Effector memory CD8-positive, alpha-beta T cell (primary cell): ENCODE measurements around the gene DCDC1.
A peak's percentile ranks its signal among the peaks of the same experiment; 100 is the strongest.
"Not testable (repeated sequence)": the region's sequence is repeated elsewhere in the genome, so short reads cannot be mapped to it uniquely, and the experiment has no call there.

Experiments used
- ATAC-seq: fragments of 150-1000 bp; cut with Tn5 transposase; replicated peaks from 2 replicates; pipeline ENCODE4 v1.10.0; 2021; ENCODE audit warnings: mild to moderate bottlenecking, moderate library complexity
- DNase-seq, 3 experiments: peaks; one replicate each; pipeline ENCODE4 v3.0.0; 2021
- H3K27ac Mint-ChIP-seq, 2 donors: one replicate each; pipeline ENCODE4 v1.8.0; 2022; ENCODE audit warnings: mild to moderate bottlenecking in 2 of 2, mixed read lengths in 2 of 2, moderate library complexity in 2 of 2
- H3K27me3 Mint-ChIP-seq, 2 donors: one replicate each; pipeline ENCODE4 v1.8.0; 2022; ENCODE audit warnings: mixed read lengths in 2 of 2
- H3K36me3 Mint-ChIP-seq: one replicate; pipeline ENCODE4 v1.8.0; 2022; ENCODE audit warnings: mild to moderate bottlenecking, moderate library complexity, mixed read lengths; ENCODE audit not compliant: insufficient read depth
- H3K4me1 Mint-ChIP-seq, 2 donors: one replicate each; pipeline ENCODE4 v1.8.0; 2022; ENCODE audit warnings: low read depth in 2 of 2, mixed read lengths in 2 of 2
- H3K4me3 Mint-ChIP-seq, 2 donors: one replicate each; pipeline ENCODE4 v1.8.0; 2022; ENCODE audit warnings: mild to moderate bottlenecking in 2 of 2, mixed read lengths in 2 of 2, moderate library complexity in 2 of 2
- H3K9me3 Mint-ChIP-seq, 2 donors: one replicate each; pipeline ENCODE4 v1.8.0; 2022; ENCODE audit warnings: mixed read lengths in 2 of 2

Gene DCDC1

DNA sequence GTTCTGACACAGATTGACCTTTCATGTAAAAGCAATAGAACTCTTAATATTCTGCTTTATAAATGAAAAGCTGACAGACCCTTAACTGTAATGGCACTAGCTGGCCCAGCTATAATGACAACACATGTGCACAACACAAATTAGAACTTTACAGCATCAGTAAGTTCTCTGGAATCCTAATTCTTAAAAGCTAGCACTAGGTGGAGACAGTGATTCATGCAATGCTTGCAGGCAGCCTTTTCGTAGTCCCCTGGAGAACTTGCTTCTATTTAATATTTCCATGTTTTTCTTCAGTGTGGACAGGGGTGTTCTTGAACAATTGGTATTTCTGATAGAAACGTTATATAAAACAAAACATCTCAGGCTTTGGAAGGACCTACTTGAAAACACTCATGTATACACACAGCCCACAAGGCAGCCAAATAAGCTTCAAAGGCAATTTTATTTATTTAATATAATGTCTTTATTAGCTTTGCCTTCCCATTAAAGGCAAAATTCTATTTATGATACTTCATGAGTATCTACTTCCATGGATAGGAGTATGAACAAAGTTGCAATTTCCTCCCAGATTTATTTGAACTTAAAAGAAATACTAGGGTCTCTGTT is 409.0 kb downstream of the DCDC1 start:
- no peak overlapping the region for H3K27ac Mint-ChIP-seq
- no peaks in the 10 kb centered on the region for H3K36me3 Mint-ChIP-seq
- H3K4me1 Mint-ChIP-seq, result no peaks in the 10 kb centered on the region
- no peaks in the 10 kb centered on the region for H3K27me3 Mint-ChIP-seq
- H3K4me3 Mint-ChIP-seq, result no peak overlapping the region
- DNase-seq, result no peak
- ATAC-seq, result no peak
- peaks cover 7 to 8% of the 10 kb centered on the region in 2 donors for H3K9me3 Mint-ChIP-seq

DNA sequence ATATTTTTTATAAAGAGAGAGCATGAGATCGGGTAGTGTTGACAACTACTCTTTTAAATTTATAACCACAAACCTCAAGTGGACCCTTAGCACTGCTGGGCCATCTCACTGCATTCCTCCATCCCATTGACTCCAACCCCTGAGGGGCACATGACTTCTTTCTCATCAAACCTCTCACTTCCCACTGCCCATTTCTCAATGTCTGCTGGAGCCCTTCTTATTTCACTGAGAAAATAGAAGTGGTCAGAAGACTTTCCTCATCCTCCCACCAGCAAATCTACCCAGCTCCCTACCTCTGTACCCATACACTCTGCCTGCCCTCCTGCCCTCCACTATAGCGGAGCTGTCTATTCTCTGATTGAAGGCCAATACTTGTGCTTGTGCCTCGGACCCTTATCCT is 412.8 kb downstream of the DCDC1 start:
- no peak for DNase-seq
- ATAC-seq, result no peak
- Mint-ChIP-seq H3K9me3 (peaks cover 8 to 9% of the 10 kb centered on the region in 2 donors), H3K27ac (no peak overlapping the region), H3K4me1 (no peaks in the 10 kb centered on the region), H3K4me3 (no peak overlapping the region), H3K36me3 (no peaks in the 10 kb centered on the region), H3K27me3 (no peaks in the 10 kb centered on the region)

DNA sequence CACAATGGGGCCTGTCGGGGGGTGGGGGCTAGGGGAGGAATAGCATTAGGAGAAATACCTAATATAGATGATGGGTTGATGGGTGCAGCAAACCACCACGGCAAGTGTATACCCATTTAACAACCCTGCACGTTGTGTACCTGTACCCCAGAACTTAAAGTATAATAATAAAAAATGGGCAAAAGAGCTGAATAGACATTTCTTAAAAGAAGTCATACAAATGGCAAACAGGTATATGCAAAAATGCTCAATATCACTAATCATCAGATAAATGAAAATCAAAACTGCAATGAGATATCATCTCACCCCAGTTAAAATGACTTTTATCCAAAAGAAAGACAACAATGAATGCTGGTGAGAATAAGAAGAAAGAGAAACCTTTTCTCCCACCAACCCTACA is 419.7 kb downstream of the DCDC1 start:
- no peaks in the 10 kb centered on the region for H3K4me1 Mint-ChIP-seq
- DNase-seq (no peak), ATAC-seq (no peak)
- no peak overlapping the region for H3K4me3 Mint-ChIP-seq
- no peak overlapping the region for H3K27ac Mint-ChIP-seq
- H3K9me3 Mint-ChIP-seq, result peaks cover 0 to 2% of the 10 kb centered on the region in 2 donors
- no peaks in the 10 kb centered on the region for H3K27me3 Mint-ChIP-seq
- H3K36me3 Mint-ChIP-seq, result peaks cover 4% of the 10 kb centered on the region

DNA sequence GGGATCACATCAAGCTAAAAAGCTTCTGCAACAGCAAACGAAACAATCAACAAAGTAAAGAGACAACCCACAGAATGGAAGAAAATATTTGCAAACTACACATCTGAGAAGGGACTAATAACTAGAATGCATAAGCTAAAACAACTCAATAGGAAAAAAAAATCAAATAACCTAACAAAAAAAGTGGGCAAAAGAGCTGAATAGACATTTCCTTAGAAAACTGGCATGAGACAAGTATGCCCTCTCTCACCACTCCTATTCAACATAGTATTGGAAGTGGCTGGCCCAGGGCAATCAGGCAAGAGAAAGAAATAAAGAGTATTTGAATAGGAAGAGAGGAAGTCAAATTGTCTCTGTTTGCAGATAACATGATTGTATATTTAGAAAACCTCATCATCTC is 421.8 kb downstream of the DCDC1 start:
- ATAC-seq, DNase-seq, H3K27ac Mint-ChIP-seq, H3K4me3 Mint-ChIP-seq, H3K9me3 Mint-ChIP-seq, H3K27me3 Mint-ChIP-seq, H3K36me3 Mint-ChIP-seq, H3K4me1 Mint-ChIP-seq: not testable (repeated sequence)

DNA sequence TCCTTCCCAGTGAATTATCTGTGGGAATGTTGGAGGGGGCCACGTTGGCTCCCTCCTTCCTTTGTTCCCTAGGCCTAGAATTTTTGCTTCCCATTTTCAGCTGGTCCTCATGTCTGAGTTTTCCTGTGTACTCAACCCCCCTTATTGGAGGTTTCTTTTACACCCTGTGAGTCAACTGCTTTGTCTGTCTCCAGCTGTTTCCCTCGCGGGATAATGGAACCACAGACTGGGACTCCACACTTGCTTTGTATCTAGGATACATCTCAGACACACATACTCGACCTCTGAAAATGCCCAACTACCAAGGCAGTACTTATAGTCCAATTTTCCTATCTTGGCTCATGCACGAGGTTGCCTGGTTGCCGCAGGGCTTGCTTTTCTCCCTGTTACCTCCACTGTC is 430.7 kb downstream of the DCDC1 start:
- ATAC-seq (no peak), DNase-seq (no peak)
- H3K27me3 Mint-ChIP-seq, result no peaks in the 10 kb centered on the region
- H3K36me3 Mint-ChIP-seq, result no peaks in the 10 kb centered on the region
- no peak overlapping the region for H3K27ac Mint-ChIP-seq
- no peaks in the 10 kb centered on the region for H3K4me1 Mint-ChIP-seq
- H3K4me3 Mint-ChIP-seq, result no peak overlapping the region
- H3K9me3 Mint-ChIP-seq, result peaks cover 0 to 8% of the 10 kb centered on the region in 2 donors

DNA sequence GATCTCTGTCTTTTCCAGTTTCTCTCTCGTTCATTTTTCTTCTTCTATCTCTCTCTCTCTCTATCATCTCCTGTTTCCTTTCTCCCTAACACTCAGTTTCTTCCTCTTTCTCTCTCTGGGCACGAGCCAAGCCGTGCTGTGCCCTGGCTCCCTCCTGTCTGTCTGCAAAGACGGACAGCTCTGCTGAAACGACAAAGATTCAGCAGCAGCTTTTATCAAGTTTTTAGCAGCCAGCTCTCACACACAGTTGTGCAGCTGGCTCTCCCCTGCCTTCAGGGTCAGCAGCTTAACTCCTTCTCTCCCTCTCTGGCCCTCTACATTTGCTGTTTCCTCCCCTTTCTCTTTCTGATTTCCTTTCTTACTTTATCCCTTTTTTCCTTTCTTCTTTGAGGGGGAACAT is 431.4 kb downstream of the DCDC1 start:
- Mint-ChIP-seq H3K36me3 (no peaks in the 10 kb centered on the region), H3K4me1 (no peaks in the 10 kb centered on the region), H3K27me3 (no peaks in the 10 kb centered on the region), H3K4me3 (no peak overlapping the region), H3K27ac (no peak overlapping the region), H3K9me3 (peaks cover 0 to 8% of the 10 kb centered on the region in 2 donors)
- DNase-seq (no peak), ATAC-seq (no peak)

DNA sequence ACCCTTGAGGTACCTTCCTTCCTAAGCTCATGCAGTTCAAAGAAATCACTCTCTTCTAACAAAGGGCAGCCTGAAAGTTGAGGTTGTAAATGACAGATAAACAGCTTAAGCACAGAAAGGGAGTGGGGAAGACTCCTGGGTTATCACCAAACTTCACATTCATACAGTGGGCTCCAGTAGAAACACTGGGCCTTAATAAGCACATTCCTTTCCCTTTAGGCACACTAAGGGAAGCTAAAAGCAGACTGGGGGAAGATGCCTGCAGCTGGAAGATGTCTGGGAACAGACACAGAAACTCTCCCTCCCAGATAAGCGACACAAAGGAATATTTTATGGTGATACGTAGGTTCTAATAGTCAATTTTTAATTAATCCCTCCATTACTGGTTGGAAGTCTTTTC is 433.0 kb downstream of the DCDC1 start:
- H3K27me3 Mint-ChIP-seq, result no peaks in the 10 kb centered on the region
- DNase-seq (no peak), ATAC-seq (no peak)
- no peaks in the 10 kb centered on the region for H3K36me3 Mint-ChIP-seq
- H3K4me3 Mint-ChIP-seq, result no peak overlapping the region
- H3K9me3 Mint-ChIP-seq, result peaks cover 0 to 6% of the 10 kb centered on the region in 2 donors
- no peaks in the 10 kb centered on the region for H3K4me1 Mint-ChIP-seq
- H3K27ac Mint-ChIP-seq, result no peak overlapping the region

DNA sequence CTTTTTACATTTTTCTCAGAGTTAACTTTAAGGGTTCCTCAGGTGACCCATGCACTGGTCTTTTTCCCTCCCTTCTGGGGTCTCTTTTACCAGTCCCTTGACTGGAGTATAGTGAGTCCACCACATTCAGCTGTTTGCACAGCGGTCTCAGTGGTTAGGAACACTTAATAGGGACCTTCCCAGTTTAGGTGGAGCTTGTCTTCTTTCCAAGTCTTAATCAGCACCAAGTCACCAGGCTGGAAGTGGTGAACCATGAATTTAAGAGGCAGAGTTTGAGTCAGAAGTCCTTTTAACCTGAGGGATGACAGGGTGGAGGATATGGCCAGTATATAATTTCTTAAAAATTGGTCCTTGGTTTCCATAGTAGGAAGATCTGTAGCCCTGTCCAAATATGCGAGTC is 433.7 kb downstream of the DCDC1 start:
- H3K27ac Mint-ChIP-seq, result no peak overlapping the region
- H3K4me3 Mint-ChIP-seq, result no peak overlapping the region
- H3K27me3 Mint-ChIP-seq, result no peaks in the 10 kb centered on the region
- no peak for DNase-seq
- H3K9me3 Mint-ChIP-seq, result peaks cover 0 to 2% of the 10 kb centered on the region in 2 donors
- H3K36me3 Mint-ChIP-seq, result no peaks in the 10 kb centered on the region
- ATAC-seq, result no peak
- no peaks in the 10 kb centered on the region for H3K4me1 Mint-ChIP-seq

DNA sequence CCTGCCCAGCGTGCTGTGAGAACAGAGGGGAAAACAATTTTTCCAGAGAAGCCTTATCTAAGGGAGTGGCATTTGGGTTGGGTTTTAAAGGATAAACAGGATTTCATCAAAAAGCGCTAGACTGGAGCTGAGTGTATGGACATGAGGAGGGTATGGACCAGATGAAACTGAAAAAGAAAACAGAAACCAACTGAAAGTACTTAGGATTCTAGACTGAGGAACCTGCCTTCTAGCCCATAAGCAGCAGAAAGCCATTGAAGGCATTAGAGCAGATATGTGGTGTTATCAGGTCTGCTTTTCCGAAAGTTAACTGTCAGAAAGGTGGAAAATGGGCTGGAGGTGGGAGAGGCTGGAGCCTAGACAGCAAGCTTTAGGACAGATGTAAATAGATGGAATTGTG is 443.4 kb downstream of the DCDC1 start:
- Mint-ChIP-seq H3K9me3 (peaks cover 0 to 5% of the 10 kb centered on the region in 2 donors), H3K4me1 (no peaks in the 10 kb centered on the region), H3K36me3 (no peaks in the 10 kb centered on the region), H3K27ac (no peak overlapping the region), H3K27me3 (no peaks in the 10 kb centered on the region), H3K4me3 (no peak overlapping the region)
- no peak for ATAC-seq
- DNase-seq, result no peak

DNA sequence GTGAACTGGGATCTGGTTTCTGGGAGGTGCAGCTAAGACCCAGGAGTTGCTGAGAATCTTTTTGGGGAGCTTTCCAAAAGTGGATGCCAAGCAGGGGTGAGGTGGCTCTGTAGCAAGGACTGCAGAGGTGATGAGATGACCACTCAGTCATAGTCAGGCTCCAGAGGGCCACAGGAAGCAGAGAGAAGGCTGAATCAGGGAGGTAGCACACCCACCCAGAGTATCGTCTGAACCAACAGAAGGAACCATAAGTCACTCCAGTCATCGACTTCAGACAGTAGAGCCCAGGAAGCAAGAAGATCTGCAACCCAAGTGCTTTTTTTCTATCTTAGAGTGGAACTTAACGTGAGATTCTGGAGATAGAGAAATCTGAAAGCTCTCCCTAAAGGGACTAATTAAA is 447.7 kb downstream of the DCDC1 start:
- Mint-ChIP-seq H3K27me3 (no peaks in the 10 kb centered on the region), H3K9me3 (no peaks in the 10 kb centered on the region), H3K4me3 (no peak overlapping the region), H3K27ac (no peak overlapping the region), H3K36me3 (no peaks in the 10 kb centered on the region), H3K4me1 (no peaks in the 10 kb centered on the region)
- ATAC-seq (no peak), DNase-seq (no peak)

DNA sequence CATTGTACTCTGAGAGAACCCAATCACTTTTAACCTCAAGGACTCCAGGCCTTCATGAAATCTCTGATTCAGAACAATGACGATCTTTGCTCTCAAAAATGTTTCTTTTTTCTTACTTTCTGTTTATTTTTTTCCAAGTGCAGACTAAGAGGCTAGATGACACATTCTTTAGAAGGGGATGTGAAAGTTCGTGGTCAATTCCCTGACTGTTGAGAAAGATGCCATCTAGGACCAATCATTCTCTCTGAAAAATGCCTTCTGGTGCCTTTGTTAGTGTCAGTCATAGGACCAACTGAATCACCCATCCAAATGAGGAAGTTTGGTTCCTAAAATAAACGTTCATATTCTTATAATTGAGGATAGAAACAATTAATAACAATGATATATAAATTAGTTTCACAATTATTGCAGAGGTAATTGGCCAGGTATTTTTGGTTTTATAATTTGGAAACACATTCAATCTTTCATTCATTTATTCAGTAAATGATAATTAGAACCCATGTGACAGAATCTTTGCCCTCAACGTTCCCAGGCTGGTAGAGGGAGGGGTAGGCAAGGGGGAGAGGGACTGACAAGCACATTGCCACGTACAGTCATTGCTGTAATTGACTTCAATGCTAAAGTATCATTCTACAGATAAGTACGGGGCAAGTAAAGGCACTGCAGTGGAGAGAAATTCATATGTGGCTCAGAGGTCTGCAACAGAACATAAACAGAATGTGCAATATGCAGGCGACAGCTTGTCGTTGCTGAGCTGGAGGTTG is 450.0 kb downstream of the DCDC1 start:
- ATAC-seq, result no peak

DNA sequence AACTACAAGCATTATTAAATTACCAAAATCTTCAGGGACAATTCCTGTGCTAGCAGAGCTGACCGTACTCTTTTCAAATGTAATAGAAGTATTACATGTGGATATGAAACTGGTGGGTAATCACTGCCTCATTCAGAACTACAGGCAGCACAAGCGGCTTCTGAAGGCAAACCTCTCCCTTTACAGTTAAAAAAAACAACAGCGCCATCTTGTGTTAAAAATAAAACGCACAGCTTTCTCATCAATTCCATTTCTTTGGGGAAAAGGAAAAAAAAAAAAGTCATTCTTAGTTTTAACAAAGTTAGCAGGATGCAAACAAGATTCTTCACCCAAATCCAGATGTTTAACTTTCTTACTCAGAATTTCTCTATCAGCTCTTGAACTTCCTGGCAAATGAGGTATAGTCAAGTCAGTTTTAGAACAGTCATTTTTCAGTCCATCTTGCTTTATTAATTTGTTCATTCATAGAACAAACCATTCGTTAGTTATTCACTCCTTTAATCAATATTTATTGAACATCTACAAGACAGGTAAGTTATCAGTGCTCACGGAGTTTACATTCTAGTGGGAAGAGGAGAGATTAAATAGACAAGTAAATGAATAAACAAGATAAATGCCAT is 451.6 kb downstream of the DCDC1 start:
- Mint-ChIP-seq H3K36me3 (no peaks in the 10 kb centered on the region), H3K27ac (no peak overlapping the region), H3K27me3 (no peaks in the 10 kb centered on the region), H3K4me3 (no peak overlapping the region), H3K9me3 (peaks cover 0 to 4% of the 10 kb centered on the region in 2 donors), H3K4me1 (no peaks in the 10 kb centered on the region)
- ATAC-seq (no peak), DNase-seq (peak in 1 of 3 experiments; percentile 1)

More for the DNA sequence above, 450.0 kb downstream of the DCDC1 start:
- H3K4me3 Mint-ChIP-seq, result no peak overlapping the region
- no peaks in the 10 kb centered on the region for H3K36me3 Mint-ChIP-seq
- H3K4me1 Mint-ChIP-seq, result no peaks in the 10 kb centered on the region
- DNase-seq, result no peak
- H3K9me3 Mint-ChIP-seq, result no peaks in the 10 kb centered on the region
- H3K27me3 Mint-ChIP-seq, result no peaks in the 10 kb centered on the region
- H3K27ac Mint-ChIP-seq, result no peak overlapping the region

DNA sequence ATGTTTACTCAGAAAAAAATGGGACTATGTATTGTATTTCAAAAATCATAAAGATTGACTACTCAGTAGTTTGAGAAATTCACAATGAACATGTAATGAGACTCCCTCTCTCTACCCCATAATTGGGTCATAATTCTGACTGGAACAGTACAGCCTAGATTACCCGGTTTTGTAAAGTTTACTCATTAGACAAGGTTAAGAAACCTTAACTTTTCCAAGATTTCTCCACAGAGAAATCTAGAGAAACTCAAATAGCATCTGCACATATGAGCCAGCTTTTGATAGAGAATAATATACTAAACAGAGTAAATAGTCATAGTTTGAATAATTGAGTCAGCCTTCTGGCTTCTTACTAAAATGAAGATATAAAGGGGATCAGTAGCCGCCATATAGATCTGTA is 452.3 kb downstream of the DCDC1 start:
- ATAC-seq (no peak), DNase-seq (no peak)
- H3K27ac Mint-ChIP-seq, result no peak overlapping the region
- H3K36me3 Mint-ChIP-seq, result no peaks in the 10 kb centered on the region
- H3K4me1 Mint-ChIP-seq, result no peaks in the 10 kb centered on the region
- H3K9me3 Mint-ChIP-seq, result peaks cover 0 to 4% of the 10 kb centered on the region in 2 donors
- no peaks in the 10 kb centered on the region for H3K27me3 Mint-ChIP-seq
- H3K4me3 Mint-ChIP-seq, result no peak overlapping the region

DNA sequence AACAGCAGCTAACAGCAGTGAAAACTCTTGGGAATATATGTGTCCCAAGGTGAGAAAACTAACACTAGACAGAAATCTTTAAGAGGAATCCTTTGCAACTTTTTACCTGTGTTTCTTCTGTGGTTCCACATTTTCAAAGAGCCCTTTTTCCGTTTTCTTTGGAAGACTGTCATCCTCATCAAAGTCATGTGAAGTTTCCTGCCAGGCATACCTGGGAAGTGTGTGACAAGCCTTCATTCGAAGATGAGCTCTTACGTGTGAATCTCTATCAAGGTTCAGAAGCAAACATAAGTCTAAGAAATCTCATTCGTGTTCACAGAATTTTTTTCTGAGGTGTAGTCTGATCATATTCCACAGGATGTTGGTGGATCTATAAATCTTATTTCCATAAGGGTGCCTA is 452.8 kb downstream of the DCDC1 start:
- H3K27me3 Mint-ChIP-seq, result no peaks in the 10 kb centered on the region
- H3K27ac Mint-ChIP-seq, result no peak overlapping the region
- no peaks in the 10 kb centered on the region for H3K4me1 Mint-ChIP-seq
- no peak overlapping the region for H3K4me3 Mint-ChIP-seq
- peaks cover 0 to 4% of the 10 kb centered on the region in 2 donors for H3K9me3 Mint-ChIP-seq
- H3K36me3 Mint-ChIP-seq, result no peaks in the 10 kb centered on the region
- DNase-seq, result no peak
- ATAC-seq, result no peak
